ENCODE data around the gene AKAP6.

The AKAP6 gene

DNA sequence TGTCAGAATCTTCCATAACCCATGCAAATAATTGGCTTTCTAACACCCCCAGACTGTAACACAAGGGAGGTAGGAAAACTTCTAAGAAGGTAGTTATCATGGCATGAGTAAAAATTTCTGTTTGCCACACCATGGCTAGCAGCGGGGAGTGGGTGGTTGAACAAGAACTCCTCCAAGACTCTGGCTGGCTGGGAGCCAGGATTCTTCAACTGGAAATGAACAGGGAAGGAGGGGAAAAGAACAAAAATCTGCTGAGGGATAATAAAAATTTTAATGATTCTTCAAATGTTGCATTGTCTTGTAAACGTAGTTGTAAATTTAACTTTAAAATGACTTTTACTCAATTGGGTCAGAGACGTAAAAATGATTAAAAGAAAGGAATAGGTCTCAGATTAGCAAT, 78.9 kb downstream of the AKAP6 start:
- DNase-seq, result no peak

DNA sequence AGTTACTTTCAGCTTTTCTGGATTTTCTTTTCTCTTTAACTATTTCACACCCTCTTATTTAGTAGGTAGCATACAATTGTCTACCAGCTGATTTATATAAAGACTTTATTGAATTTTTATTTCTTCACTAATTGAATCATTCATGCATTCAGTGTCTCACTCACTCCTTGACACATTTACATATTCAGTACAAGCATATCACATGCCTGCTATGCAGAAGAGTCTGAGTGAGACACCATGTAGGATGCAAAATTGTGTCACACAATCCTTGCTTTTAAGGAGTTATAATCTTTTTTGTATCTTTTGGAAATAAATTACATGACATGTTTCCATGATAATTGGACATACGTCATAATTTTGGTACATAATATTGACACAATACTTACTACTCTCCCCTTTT, 83.0 kb downstream of the AKAP6 start:
- no peak for DNase-seq

DNA sequence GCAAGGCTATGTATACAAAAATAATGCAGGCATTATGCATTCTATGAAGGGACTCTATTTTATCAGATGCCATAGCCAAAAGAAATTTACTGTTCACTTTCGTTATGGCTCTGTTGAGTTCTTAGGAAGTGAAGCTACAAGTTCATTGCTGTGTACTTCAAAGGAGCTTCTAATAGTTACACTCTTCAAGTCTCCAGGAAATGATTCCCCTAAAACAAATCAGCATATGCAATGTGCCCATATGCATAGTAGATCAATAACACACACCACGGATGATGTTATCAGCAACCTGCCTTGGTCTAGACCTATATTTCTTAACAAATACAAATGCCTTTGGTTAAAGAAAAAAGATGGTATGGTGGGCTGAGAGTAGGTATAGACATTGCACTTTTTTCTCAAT, 83.4 kb downstream of the AKAP6 start:
- DNase-seq, result no peak

DNA sequence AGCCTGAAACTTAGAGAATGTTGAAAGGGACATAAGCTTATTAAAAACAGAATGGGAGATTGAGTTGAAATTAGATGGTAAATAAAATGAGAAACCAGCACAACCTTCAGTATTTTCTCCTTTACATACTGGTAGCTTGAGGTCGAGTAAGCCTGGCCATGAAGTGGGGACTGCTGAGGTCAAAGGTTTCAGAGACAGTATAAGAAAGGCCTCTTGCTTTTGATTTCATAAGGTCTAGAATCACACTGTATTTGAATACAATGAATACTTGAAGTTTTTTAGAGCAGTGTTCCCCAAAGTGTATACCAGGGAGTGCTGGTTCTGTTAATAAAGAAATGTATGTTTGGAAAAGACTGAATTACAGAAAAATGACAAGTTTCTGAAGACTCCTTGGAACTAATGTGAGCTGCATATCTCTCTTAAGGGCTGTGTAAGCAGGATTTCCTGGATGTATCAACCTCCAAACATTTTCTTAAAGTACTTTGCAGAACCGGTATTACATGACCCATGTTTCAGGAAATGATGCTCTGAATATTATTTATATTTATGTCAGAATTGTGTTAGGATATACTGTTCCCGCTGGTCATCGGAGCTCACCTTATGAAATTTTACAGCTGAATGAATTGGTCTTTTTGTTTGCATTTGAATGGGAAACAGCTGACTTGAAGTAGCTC, 85.0 kb downstream of the AKAP6 start:
- DNase-seq, result no peak

DNA sequence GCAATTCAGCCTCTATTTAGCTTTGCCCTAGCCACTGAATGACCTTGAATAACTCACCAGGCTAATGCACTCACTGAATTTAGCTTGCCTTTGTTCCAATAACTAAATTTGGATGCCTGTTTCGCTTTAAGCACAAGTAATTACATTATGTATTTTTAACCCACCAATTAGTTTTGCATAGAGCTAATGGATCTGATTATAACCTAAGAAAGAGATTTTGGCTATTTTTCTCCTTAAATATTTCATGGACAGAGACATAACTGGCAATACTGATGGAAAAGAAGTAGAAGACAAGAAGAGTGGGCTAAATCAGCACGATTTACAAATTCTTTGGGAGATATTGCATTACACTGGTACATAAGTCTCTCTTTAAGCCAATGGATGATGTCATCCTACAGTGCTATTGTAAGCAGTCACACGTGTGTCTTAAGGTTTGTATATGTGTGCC, 85.7 kb downstream of the AKAP6 start:
- no peak for DNase-seq

DNA sequence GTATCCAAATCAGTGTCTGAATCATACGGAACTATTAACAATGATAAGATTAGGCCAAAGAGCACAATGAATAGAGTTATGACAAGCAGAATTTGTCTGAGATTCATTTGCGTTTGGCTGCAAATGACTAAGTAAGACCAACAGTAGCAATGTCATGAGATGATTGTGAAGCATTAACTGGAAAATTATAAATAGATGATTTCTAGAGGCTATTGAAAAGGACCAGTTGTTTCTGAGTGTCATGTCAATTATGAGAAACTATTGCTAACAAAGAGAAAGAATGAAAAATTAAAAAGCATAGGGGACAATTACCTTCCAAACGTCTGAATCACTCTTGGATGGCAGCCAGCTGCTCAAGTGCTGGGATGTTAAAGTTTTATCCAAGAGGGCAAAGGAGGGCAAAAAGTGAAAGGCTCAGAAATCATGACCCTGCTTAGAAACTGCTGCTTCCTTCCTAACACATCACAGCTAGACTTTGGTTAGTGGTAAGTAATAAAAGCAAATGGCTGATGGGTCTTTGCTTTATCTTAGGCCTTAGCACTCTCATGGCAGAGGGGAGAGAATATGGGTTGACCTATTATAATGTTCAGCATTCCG, 89.0 kb downstream of the AKAP6 start:
- DNase-seq, result no peak

DNA sequence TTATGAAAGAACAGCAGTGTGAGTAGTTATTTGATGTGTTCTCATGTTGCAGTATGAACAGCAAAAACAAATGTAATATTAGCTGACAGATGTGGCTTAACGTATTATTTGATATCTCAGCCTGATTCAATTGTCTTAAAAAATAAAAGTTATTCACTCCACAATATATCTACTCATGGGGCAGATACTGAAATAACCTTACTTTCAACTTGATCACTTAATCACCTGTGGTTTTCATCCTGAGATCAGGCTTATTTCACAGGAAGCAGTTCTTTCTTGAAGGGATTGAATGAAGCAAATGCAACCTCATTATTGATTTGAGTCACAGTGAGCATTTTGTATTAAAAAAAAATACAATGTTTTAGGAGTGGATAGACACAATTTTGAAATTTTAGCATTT, 90.3 kb downstream of the AKAP6 start:
- DNase-seq, result no peak

DNA sequence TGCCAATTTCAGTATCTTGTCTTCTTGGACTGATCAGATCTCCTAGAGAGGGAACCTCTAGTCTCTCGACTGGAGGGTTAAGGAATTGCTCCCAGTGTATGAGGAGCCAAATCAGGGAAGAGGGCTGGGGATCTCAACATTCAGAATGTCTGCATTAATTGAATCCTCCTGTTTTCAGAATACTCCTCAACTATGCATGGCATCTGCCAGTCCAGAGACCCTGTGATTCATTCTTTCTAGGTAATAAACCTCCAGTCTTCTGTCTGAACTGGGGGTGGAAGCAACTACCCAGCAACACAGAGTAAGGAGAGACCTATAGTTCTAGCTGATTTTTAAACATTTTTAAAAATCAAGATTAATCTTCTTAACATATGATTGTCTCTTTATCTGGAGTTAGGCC, 92.7 kb downstream of the AKAP6 start:
- DNase-seq, result no peak

DNA sequence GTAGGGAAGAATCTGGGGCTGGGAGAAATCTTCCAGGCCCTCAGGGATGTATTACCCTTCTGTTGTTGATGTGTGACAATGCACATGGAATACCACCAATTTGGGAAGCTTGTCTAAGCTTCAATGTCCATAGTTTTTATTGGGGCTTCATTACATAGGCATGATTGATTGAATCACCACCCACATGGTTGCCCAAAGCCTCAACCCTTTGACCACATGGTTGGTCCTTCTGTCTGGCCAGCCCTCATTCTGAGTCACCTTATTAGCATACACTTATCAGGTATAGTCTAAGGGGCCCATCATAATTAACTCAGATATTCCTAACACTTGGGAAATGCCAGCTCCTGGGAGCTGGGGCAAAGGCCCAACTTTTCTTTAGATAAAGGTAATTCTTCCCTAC, 93.3 kb downstream of the AKAP6 start:
- no peak for DNase-seq

DNA sequence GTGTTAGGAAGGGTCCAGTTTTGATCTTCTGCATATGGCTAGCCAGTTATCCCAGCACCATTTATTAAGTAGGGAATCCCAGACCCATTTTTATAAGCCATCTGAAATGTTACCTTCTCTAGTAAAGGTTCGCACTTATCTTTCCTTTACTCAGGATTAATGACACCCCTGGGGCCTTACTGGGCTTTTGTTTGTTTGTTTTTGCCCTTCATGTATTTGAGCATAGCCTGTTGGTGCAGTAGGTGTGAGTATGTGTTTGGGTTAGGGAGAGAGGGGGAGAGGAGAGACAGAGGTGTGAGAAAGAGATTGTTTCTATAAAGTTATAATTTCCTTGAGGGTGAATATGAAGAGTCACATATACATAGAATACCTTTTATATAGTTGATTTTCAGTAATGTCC, 96.9 kb downstream of the AKAP6 start:
- DNase-seq, result no peak

DNA sequence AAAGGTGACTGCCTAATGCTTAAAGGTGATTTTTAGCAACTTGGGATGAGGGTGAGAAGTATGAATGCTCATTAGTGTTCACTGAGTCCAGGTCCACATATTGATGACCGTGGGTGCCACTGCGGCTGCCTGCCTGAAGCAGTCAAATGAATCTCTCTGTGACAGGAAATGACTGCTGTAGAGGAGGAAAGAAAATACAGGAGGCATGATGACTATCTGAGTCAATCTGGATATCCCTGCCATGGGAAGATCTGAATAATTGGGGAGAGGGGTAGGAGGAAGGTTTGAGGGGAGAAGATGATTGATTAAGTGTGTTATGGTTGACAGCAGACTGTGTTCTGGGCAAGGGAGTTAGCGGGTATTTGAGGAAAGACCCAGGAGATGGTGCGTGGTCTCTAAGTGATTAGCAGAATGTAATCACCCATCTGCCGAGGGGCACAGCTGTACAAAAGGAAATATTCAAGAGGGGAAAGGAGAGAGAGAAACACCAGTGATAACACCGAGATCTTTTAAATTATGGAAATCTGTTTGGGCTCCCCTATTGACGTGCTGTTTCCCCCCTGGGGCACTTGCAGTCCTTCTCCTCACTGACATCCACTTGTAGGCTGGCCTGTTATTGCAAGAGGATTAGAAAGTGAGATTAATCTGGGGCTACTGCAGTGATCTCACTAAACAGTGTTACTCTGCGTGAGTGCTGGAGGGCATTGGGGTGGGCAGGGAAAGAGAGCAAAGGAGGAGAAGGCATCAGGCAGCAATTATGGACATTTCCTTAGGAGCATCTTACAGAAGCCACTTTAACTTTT, 97.7 kb downstream of the AKAP6 start:
- DNase-seq, result no peak

DNA sequence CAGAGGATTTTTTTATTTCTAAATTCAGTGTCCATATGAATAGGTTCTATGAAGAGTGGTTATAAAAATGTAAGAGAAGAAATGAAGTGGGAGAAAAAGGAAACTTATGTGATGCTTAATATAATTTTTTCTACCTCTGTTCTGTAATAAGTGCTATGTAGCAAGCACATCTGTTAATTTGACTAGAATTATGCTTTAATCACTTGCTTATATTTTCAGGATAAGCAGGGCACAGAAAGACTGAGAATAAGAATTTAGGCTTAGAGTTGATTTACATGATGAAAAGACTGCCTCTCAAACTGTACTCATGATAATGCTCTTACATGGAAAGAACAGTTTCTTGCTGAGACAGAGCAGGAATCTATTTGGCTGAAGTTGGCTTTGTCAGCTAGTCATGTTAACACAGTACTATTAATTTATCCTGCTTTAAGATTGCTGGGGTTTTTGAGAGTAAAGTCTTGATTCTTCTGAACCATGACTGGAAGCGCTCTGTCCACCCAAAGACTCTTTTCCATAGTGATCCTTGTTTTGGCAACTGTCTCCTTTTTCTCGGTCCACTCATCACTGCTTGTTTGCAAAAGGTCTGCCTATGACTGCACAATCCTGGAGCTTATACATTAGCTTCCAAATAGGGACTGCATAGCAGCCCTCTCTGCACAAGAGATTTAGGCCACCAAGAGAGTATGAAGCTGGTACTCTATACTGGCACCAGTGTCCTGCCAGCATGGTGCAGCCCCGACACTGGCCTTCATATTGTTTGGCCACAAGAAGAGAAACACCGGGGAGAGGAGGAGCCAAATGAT, 98.8 kb downstream of the AKAP6 start:
- no peak for DNase-seq

DNA sequence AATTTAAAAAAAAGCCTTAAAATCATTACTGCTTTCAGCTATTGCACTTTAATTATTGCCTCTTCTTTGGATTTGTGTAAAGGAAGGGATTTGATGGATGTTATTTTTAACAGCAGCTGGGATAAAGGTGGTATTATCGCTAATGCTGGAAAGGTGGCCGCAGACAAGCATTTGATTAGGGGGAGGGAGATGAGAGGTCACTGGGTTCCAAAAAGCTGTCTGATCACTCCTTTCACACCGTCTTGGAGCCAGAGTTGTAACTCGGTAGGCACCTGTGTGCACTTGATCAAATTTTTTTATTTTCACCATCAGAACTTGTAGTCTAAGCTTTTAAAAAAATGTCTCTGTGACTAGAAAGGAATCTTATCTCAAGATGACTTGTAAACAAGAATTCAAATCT, 99.8 kb downstream of the AKAP6 start:
- DNase-seq, result no peak

DNA sequence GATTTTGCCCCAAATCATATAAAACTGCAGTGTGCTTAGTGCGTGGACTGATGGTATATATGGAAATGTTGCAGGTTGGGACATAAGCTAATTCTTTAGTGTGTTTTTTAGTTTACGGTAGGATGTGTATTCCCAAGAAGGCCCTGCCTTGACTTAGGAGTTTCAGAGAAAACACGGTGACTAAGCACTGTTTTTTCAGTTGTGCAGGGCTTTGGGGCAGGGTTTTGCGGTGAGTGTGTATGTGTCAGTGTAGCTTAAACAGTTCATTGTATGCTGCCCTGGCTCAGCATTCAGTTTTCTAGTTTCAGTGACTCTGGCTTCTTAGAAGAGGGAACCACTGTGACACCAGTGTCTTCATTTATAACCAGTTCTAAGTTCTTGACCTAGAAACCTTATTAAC, 101.2 kb downstream of the AKAP6 start:
- DNase-seq, result peak; percentile 66

DNA sequence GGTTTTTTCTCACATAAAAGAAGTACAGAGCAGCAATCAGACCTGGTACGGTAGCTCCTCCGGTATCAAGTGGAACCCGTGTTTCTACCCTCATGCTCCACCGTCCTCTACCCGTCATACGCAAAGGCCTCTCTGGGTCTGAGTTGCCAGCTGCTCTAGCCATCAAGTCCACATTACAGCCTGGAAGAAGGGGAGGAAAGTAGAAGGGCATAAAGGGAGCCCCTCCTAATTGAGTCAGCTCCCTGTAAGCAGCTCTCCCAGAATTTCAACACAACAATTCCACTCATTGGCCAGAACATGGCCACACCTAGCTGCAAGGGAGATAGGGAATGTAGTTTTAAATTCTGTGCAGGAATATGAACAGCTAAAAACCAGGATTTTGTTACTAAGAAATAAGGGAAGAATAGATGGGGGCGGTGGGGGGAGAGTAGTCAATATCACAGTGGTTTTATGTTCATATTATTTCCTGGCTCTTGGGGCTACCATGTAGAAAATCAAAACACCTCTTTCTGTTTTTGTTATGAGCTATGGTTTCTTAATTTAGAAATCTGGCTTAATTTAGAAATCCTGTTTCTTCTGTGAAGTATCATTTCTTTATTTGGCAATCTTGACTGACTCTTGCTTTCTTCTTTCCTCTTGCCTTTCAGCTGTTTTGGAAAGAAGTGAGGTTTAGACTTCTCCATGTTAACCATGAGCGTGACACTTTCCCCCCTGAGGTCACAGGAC, 103.9 kb downstream of the AKAP6 start:
- no peak for DNase-seq

DNA sequence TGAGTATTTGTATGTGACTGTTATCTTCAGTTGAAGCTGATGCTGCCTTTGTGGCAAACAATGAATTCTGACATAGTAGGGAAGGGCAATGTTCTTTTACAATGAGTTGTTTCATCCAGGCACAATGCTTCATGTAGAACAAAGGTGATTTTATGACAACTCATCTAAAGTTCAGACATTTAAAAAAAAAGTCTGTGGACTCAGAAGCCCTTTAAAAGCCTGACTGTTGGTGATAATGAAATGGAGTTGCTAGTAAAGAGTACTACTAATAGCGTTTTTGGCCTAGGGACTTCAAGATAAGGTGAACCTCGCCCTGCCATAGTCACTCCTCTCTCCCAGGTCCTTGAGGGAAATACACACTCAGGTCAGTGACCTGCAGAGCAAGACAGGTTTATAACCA, 105.1 kb downstream of the AKAP6 start:
- no peak for DNase-seq

DNA sequence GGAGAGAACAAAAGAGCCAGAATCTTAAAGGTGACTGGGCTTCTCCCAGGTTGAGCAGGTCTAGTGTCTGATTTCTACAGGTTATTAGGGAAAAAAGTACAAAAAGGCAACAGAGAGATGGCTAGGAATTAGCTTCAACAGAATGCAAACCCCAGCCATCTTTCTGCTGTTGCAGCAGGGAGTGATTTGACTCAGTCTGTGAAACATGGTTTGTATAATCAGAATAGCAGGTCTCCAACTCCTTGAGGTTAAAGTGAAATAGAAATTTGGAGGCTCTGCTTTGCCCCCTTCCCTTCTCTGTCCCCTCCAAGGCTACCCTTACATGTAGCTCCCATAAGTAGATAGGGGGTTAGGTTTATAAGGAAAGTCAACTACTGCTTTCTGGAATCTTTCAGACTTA, 105.8 kb downstream of the AKAP6 start:
- DNase-seq, result no peak

DNA sequence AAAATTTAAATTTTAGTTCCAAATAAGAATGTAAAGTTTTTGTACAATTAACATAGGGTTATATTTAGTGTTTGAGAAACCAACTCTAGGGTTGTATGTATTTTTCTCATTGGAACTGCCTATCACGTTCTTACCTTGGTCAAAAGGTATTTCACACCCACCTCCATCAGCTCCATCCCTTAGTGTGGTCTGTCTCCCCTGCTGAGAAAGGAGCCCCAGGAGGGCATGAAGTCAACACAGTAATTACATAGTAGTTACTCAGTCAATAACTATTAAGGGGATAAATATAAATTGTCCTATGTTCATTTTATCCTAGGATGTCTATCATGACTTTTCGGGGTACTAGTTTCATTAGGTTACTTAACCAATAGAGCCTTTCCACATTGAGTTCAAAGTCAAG, 106.3 kb downstream of the AKAP6 start:
- no peak for DNase-seq

DNA sequence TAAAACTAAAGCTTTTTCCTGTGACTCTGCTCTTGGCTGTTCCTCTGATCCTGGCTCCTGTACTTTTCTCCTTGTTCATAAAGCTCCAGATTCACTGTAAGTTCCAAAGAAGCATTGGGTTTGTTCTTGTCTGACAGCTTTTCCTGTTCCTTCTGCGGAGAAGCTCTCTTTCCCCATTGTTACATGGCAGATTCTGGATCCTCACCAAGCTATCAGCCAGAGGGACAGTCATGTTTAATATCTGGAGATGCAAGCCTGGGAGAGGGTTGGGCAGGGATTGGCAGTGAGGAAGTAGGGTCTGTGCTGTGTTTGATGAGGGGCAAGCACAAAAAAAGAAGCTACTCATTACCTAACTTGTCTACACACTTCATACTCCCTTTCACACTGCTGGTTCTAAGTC, 107.9 kb downstream of the AKAP6 start:
- no peak for DNase-seq

DNA sequence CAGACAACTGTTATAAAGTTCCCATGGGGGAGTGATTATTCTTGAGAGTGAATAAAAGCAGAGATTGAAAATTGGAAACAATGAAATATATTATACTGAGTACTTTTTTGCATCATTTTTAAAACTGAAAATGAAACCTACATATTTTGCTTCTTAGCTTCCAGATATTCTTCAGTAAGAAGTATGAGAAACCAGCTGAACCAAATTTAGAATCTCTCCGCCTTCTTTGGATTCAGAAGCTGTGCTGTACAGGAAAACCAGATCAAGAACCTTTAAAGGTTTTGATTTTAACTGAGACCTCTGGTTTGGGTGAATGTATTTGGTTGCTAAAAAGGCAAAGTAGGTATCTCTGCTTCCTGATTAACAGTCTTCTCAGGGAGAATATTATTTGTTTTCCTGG, 109.4 kb downstream of the AKAP6 start:
- DNase-seq, result no peak

DNA sequence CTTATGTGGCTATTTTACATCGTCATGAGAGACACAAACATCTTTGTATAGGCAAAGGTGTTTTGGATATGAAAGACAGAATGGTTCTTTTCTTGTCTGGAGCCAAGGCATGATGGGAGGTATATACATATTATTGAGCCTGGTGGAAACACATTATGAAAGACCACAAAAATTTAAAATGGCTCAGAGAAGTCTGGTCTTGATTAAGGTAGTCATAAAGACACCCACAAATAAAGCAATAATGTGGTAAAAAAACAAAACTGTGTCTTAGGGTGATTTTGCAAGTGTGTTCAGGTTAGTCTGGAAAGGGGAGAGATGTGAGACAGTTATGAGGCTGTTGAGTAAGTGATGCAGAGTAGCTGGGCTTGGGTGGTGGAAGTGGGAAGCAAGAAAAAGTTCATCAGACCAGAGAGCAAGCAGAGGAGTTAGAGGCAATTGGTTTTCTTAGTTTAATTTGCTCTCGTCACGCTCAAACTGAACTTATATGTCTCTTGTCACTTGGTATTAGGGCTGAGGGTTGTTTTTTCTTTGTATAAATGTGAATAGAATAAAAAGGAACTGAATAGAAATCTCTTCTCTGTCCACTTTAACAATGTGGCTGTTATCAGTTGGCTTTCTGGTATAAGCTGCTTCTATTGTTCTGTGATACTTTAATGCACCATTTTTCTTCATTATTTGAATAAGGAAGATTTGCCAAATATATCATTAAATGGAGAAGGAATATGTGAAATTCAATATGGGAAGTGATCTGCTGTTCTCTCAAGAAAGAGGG, 115.0 kb downstream of the AKAP6 start:
- DNase-seq, result no peak

DNA sequence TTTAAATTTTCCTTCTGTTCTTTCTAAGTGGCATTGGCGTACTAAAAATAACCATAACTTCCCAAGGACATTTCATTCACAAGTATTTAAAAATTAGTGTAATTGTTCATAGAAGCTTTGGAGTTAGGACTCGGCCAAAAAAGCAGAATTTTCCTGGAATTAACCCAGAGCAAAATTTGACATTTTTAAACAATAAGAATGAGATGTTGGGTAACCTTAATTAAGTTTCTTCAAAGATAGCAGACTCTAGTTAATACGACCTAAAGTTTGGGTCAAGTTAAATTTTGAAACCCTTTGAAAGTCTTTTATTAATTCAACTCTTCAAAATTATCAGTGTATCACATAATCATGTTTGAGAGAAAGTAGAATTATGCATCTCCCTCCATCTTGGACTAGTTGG, 118.3 kb downstream of the AKAP6 start:
- no peak for DNase-seq

Data from islet precursor cell (in vitro differentiated cells).